A549 (cell line): Measurements from ENCODE around the gene ANGEL1. TPM values are rescaled to one million over a fixed set of nuclear protein-coding genes. Genes with fewer than 3 reads are reported as not detected.

Experiments used
- ATAC-seq, 2 experiments: fragments of 200-7000 bp in 1 of 2; fragments of >200 bp in 1 of 2; cut with Nextera tagmentation in 1 of 2; cut with Tn5 transposase in 1 of 2; 3 replicates each; pipeline versions ENCODE4 v1.8.0 to v1.9.1; 2018 to 2020; ENCODE audit warnings: mild to moderate bottlenecking in 1 of 2, moderate library complexity in 1 of 2
- CTCF ChIA-PET: fragments of 300-600 bp; sonication (Branson Sonifier 250); formaldehyde crosslinking; extraction: SDS; loops from one replicate; lab custom pipeline; 2021; ENCODE audit warnings: antibody characterized with exemption, inconsistent platforms; lab: Yijun Ruan, JAX
- POLR2A ChIA-PET: fragments of 350-600 bp; formaldehyde crosslinking; extraction: SDS; loops from one replicate; lab custom pipeline; 2021; ENCODE audit warnings: antibody characterized with exemption, inconsistent platforms; lab: Yijun Ruan, JAX
- DNase-seq, 2 experiments: peaks; one replicate each; pipeline versions ENCODE4 v3.0.0 to v3.0.0-alpha.2; 2011 to 2016; ENCODE audit warnings: low read depth in 1 of 2, low spot score in 1 of 2
- FAIRE-seq: peaks from 2 replicates; lab custom pipeline; 2011; peaks lifted over from hg19 to GRCh38; lab: Jason Lieb, UNC
- H3K27ac ChIP-seq, 2 experiments: fragments of >200 bp; sonication (Bioruptor Twin); formaldehyde crosslinking; 3 replicates each; pipeline ENCODE4 v1.5.1; 2016 to 2017
- H3K4me1 ChIP-seq: fragments of >200 bp; sonication (Bioruptor Twin); formaldehyde crosslinking; 3 replicates; pipeline ENCODE4 v1.6.1; 2016
- H3K4me2 ChIP-seq: fragments of >200 bp; sonication (Bioruptor Twin); formaldehyde crosslinking; 3 replicates; pipeline ENCODE4 v1.6.1; 2016
- H3K4me3 ChIP-seq: fragments of >200 bp; sonication (Bioruptor Twin); formaldehyde crosslinking; 3 replicates; pipeline ENCODE4 v1.5.1; 2016
- H3K9me3 ChIP-seq: fragments of >200 bp; sonication (Bioruptor Twin); formaldehyde crosslinking; 3 replicates; pipeline ENCODE4 v1.6.1; 2016
- CBX2 ChIP-seq: fragments of 200-600 bp; sonication (generic); IDR thresholded peaks from 2 replicates; pipeline ENCODE4 v1.6.1; 2016; ENCODE audit warnings: low read depth, mild to moderate bottlenecking, borderline replicate concordance
- CHD2 ChIP-seq: fragments of 150-350 bp; IDR thresholded peaks from 2 replicates; pipeline ENCODE4 v1.6.1; 2014; ENCODE audit warnings: low read length; ENCODE audit not compliant: partially characterized antibody
- EP300 ChIP-seq, 2 experiments: fragments of >200 bp; sonication (Bioruptor Twin); formaldehyde crosslinking; IDR thresholded peaks; 2 replicates in 1 of 2; 3 replicates in 1 of 2; pipeline ENCODE4 v1.6.1; 2016 to 2017
- FOSB ChIP-seq: fragments of 250-450 bp; sonication (Bioruptor Pico); IDR thresholded peaks from 2 replicates; pipeline ENCODE4 v1.5.0; 2020; ENCODE audit warnings: mild to moderate bottlenecking, moderate library complexity
- HDAC2 ChIP-seq: fragments of 200-600 bp; sonication (generic); IDR thresholded peaks from 2 replicates; pipeline ENCODE4 v1.6.1; 2016
- KDM5A ChIP-seq: fragments of 200-600 bp; sonication (generic); IDR thresholded peaks from 2 replicates; pipeline ENCODE4 v1.6.1; 2016; ENCODE audit warnings: antibody characterized with exemption, mild to moderate bottlenecking
- MAZ ChIP-seq: fragments of 150-350 bp; IDR thresholded peaks from 2 replicates; pipeline ENCODE4 v1.6.1; 2014; ENCODE audit warnings: antibody characterized with exemption, low read depth, low read length, borderline replicate concordance
- NPAS2 ChIP-seq: fragments of 250-450 bp; sonication (Bioruptor Pico); IDR thresholded peaks from 2 replicates; pipeline ENCODE4 v1.8.0; 2022; ENCODE audit warnings: mild to moderate bottlenecking, moderate library complexity, borderline replicate concordance
- POLR2A ChIP-seq: IDR thresholded peaks from 2 replicates; pipeline ENCODE4 v1.6.1; 2012; ENCODE audit warnings: mild to moderate bottlenecking, low read length
- RAD21 ChIP-seq, 2 experiments: fragments of >200 bp in 1 of 2; sonication (Bioruptor Twin) in 1 of 2; formaldehyde crosslinking in 1 of 2; IDR thresholded peaks in 1 of 2; conservative IDR thresholded peaks in 1 of 2; 2 replicates in 1 of 2; 3 replicates in 1 of 2; pipeline ENCODE4 v1.6.1; 2012 to 2018; ENCODE audit warnings: inconsistent platforms in 1 of 2
- RNF2 ChIP-seq: fragments of 200-600 bp; sonication (generic); IDR thresholded peaks from 2 replicates; pipeline ENCODE4 v1.6.1; 2016; ENCODE audit warnings: low read depth, mild to moderate bottlenecking, antibody characterized with exemption, moderate library complexity, borderline replicate concordance
- SMC3 ChIP-seq: fragments of >200 bp; sonication (Bioruptor Twin); formaldehyde crosslinking; IDR thresholded peaks from 3 replicates; pipeline ENCODE4 v1.6.1; 2018; ENCODE audit warnings: inconsistent platforms
- TFCP2L1 ChIP-seq: fragments of 250-450 bp; sonication (Bioruptor Pico); IDR thresholded peaks from 2 replicates; pipeline ENCODE4 v1.5.0; 2021; ENCODE audit warnings: mild to moderate bottlenecking
- ZFP36 ChIP-seq: fragments of 450-650 bp; IDR thresholded peaks from 2 replicates; pipeline ENCODE4 v1.6.1; 2014; ENCODE audit warnings: borderline replicate concordance; ENCODE audit not compliant: partially characterized antibody
- ZSCAN20 ChIP-seq: fragments of 250-450 bp; sonication (Bioruptor Pico); IDR thresholded peaks from 2 replicates; pipeline ENCODE4 v1.8.0; 2022; ENCODE audit warnings: mild to moderate bottlenecking, moderate library complexity
- WGBS: methylation state at CpG from one replicate; pipeline ENCODE4 v1.1.6; 2017; ENCODE audit errors: missing lambda C conversion rate; 5-methylcytosine and 5-hydroxymethylcytosine counted together
- polyA plus RNA-seq, 4 experiments: library from polyadenylated mRNA; depleted of rRNA in 3 of 4; stranded (reverse); fragments of >200 nt; fragmentation: RNase III in 1 of 4; extraction: RNeasy Plus Mini Kit Qiagen cat#74134 plus additional on column Dnase treatment in 1 of 4; gene quantifications; 2 replicates in 3 of 4; 3 replicates in 1 of 4; pipeline ENCODE4 v1.2.3, GENCODE V29; 2011 to 2017
- TF ChIP-seq, protein P1 (sequence below): fragments of >200 bp; sonication (Bioruptor Twin); formaldehyde crosslinking; IDR thresholded peaks from 3 replicates; pipeline ENCODE4 v1.5.1; 2016
- TF ChIP-seq, protein P2 (sequence below): fragments of 250-450 bp; sonication (Bioruptor Pico); IDR thresholded peaks from 2 replicates; pipeline ENCODE4 v1.5.0; 2021; ENCODE audit warnings: mild to moderate bottlenecking, moderate library complexity, borderline replicate concordance

The ANGEL1 gene
- polyA plus RNA-seq, 2 of the 4 experiments (the other 2 are of a cell fraction) = 9.7 to 17.6 TPM

DNA sequence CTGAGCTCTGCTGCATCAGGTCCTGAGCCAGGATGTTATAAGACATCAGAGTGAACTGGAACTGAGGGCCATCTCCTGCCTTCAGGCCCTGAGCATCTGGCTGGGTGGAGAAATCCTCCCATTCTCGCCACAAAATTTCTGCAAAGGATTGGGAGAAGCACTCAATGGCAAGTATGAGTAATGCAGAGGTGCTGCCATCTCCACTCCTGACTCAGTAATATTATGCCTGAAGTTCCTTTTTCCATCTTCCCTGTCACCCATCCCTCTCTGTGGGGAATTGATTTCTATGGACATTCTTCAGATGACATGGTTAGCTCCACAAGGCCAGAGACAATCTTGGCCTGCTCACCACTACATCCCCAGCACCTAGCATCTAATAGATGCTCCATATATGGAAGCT, 4.7 kb downstream of the ANGEL1 start:
- CTCF ChIA-PET = interaction anchor here (0.7 to 6.2 kb wide), 3 partner anchors 24 to 98 kb away, joined by 3 to 25 read pairs (median 14); no protein-coding TSS in a partner anchor

DNA sequence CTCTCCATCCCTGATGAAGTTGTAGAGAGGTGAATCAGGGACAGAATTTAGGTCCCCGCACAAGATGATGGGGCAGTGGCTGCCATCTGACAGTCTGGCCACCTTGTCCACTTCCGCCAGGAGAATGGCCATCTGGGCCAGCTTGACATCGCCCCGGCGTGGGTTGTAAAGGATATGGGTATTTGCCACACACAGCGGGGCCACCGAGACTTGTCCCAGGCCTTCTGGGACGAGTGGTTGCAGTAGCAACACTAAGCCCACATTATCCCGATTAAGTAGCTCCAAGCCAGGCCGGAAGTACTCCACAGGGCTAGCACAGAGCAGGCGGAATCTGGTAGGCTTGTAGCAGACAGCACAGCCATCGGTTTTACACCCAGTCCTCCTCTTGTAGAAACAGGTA, 6.2 kb downstream of the ANGEL1 start:
- 86% methylated on average over 12 of the region's 12 CpGs for WGBS
- no peak for ATAC-seq
- H3K9me3 ChIP-seq = no peaks in the 10 kb centered on the region
- H3K27ac ChIP-seq = no peak overlapping the region
- peaks cover 4% of the 10 kb centered on the region; the same call in 2 of the 3 replicates for H3K4me1 ChIP-seq
- no peak overlapping the region for H3K4me2 ChIP-seq
- H3K4me3 ChIP-seq = no peak overlapping the region
- FAIRE-seq = no peak
- ChIA-PET POLR2A (no interaction called here), CTCF (interaction anchor here (0.9 to 6.2 kb wide), 7 partner anchors 10 to 264 kb away, joined by 3 to 25 read pairs (median 3); no protein-coding TSS in a partner anchor)
- TF ChIP-seq POLR2A (no peak), NPAS2 (no peak)
- DNase-seq = no peak

More for the DNA sequence above, 4.7 kb downstream of the ANGEL1 start:
- ATAC-seq = no peak
- Histone ChIP-seq H3K4me1 (peaks cover 8% of the 10 kb centered on the region; the same call in 2 of the 3 replicates), H3K27ac (no peak overlapping the region), H3K4me2 (no peak overlapping the region), H3K9me3 (no peaks in the 10 kb centered on the region), H3K4me3 (no peak overlapping the region)
- TF ChIP-seq, protein P1, sequence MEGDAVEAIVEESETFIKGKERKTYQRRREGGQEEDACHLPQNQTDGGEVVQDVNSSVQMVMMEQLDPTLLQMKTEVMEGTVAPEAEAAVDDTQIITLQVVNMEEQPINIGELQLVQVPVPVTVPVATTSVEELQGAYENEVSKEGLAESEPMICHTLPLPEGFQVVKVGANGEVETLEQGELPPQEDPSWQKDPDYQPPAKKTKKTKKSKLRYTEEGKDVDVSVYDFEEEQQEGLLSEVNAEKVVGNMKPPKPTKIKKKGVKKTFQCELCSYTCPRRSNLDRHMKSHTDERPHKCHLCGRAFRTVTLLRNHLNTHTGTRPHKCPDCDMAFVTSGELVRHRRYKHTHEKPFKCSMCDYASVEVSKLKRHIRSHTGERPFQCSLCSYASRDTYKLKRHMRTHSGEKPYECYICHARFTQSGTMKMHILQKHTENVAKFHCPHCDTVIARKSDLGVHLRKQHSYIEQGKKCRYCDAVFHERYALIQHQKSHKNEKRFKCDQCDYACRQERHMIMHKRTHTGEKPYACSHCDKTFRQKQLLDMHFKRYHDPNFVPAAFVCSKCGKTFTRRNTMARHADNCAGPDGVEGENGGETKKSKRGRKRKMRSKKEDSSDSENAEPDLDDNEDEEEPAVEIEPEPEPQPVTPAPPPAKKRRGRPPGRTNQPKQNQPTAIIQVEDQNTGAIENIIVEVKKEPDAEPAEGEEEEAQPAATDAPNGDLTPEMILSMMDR = no peak
- TF ChIP-seq ZFP36 (no peak), ZSCAN20 (CRISPR knock-in tag) (no peak), MAZ (no peak), NPAS2 (no peak), EP300 (IDR thresholded peaks at IDR 0.05) (no peak), KDM5A (no peak), HDAC2 (no peak), RNF2 (no peak), CBX2 (no peak), RAD21 (conservative IDR thresholded peaks at IDR 0.05 in 1 of 2, IDR thresholded peaks at IDR 0.05 in 1 of 2) (no peak), SMC3 (no peak), FOSB (CRISPR knock-in tag) (no peak)
- TF ChIP-seq, protein P2, sequence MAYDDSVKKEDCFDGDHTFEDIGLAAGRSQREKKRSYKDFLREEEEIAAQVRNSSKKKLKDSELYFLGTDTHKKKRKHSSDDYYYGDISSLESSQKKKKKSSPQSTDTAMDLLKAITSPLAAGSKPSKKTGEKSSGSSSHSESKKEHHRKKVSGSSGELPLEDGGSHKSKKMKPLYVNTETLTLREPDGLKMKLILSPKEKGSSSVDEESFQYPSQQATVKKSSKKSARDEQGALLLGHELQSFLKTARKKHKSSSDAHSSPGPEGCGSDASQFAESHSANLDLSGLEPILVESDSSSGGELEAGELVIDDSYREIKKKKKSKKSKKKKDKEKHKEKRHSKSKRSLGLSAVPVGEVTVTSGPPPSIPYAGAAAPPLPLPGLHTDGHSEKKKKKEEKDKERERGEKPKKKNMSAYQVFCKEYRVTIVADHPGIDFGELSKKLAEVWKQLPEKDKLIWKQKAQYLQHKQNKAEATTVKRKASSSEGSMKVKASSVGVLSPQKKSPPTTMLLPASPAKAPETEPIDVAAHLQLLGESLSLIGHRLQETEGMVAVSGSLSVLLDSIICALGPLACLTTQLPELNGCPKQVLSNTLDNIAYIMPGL (CRISPR knock-in tag) = no peak
- no peak for FAIRE-seq
- POLR2A ChIA-PET = no interaction called here
- 93% methylated on average over 1 of the region's 1 CpG for WGBS
- DNase-seq = no peak

DNA sequence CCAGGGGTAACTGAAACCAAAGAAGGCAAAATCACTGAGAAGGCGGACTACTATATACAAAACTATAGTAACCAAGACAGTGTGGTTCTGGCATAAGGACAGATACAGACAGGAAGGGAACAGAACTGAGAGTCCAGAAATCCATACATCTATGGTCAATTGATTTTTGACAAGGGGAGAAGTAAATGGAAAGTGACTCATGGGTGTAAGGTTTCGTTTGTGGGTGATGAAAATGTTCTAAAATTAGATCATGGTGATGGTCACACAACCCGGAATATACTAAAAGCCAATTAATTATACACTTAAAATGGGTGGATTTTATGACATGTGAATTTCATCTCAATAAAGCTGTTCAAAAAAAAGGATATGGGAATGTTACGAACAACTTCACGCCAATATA, 18.7 kb downstream of the ANGEL1 start:
- Histone ChIP-seq H3K4me1 (no peaks in the 10 kb centered on the region), H3K9me3 (no peaks in the 10 kb centered on the region), H3K4me2 (no peak overlapping the region), H3K27ac (no peak overlapping the region), H3K4me3 (no peak overlapping the region)
- TF ChIP-seq ZFP36 (no peak), TFCP2L1 (CRISPR knock-in tag) (no peak), KDM5A (no peak)
- POLR2A ChIA-PET = no interaction called here
- CTCF ChIA-PET = interaction anchor here (1.4 kb wide), 1 partner anchor 13 kb away, joined by 3 read pairs; no protein-coding TSS in a partner anchor
- ATAC-seq (no peak), DNase-seq (no peak), FAIRE-seq (no peak)
- WGBS = 77% methylated on average over 5 of the region's 5 CpGs

DNA sequence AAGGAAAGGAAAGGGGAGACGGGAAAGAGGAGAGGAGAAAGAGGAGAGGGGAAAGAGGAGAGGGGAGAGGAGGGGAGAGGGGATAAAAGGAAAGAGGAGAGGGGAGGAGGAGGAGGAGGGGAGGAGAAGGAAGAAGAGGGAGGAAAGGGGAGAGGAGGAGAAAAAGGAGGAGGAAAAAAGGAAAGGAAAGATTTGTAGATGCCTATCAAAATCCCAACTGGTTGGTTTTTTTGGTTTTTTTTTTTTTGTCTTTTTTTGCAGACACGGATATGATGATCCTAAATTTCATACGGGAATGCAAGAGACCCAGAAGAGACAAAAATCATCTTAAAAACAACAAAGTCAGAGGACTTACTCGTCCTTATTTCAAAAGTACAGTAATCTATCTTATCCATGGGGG, 19.4 kb downstream of the ANGEL1 start:
- no peak for ATAC-seq
- H3K4me2 ChIP-seq = no peak overlapping the region
- H3K4me3 ChIP-seq = no peak overlapping the region
- H3K9me3 ChIP-seq = no peaks in the 10 kb centered on the region
- POLR2A ChIA-PET = no interaction called here
- H3K27ac ChIP-seq = no peak overlapping the region
- DNase-seq = no peak
- FAIRE-seq = no peak
- H3K4me1 ChIP-seq = no peaks in the 10 kb centered on the region
- CTCF ChIA-PET = interaction anchor here (1.4 kb wide), 1 partner anchor 12 kb away, joined by 3 read pairs; no protein-coding TSS in a partner anchor
- TF ChIP-seq RNF2 (no peak), NPAS2 (no peak), CHD2 (no peak)
- TF ChIP-seq, all 56 proteins: peak for 0
- WGBS = 89% methylated on average over 4 of the region's 4 CpGs
